ENCODE measurements around the gene SH3YL1. TPM values are rescaled to one million over a fixed set of nuclear protein-coding genes. Genes with fewer than 3 reads are reported as not detected.

SH3YL1 gene
- total RNA-seq, 1 donor from 2014 or later = 27.3 TPM

DNA sequence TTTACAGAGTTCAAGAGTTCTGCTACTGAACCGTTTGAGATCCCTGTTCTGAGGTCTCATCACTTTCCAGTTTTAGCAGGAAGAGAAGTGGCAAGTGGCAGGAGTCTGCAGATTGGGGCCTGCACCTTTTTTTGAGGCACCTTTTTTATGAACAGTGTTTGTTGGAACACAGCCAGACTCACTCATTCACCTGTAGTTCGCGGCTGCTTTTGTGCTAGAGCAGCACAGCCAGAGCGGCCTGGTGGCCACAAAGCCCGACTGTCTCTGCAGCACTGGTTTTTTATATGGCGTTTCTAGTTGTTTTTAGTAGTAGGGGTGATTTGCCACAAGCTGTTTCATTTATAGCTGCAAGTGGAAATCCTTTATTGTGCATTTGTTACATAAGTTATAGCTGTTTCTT, 9.5 kb upstream of the SH3YL1 start:
- H2AFZ ChIP-seq (ENCODE audit: low read depth, low read length) = no peak overlapping the region
- H4K20me1 ChIP-seq (ENCODE audit: insufficient read depth, low read length) = peaks cover 84% of the 10 kb centered on the region
- H3K27me3 ChIP-seq (ENCODE audit: insufficient read depth, low read length) = no peaks in the 10 kb centered on the region
- peaks cover 31% of the 10 kb centered on the region for H3K36me3 ChIP-seq (ENCODE audit: insufficient read depth, low read length)
- no peak overlapping the region for H3K4me3 ChIP-seq (ENCODE audit: insufficient read depth, low read depth, low read length)
- H3K27ac ChIP-seq (ENCODE audit: low read depth, low read length) = no peak overlapping the region
- Mint-ChIP-seq H3K27me3 (ENCODE audit: low read depth, unreplicated experiment) (no peaks in the 10 kb centered on the region), H3K4me1 (ENCODE audit: low read depth, unreplicated experiment) (peaks cover 6% of the 10 kb centered on the region), H3K27ac (ENCODE audit: unreplicated experiment) (no peak overlapping the region), H3K4me3 (ENCODE audit: unreplicated experiment) (no peak overlapping the region), H3K36me3 (ENCODE audit: low read depth, unreplicated experiment) (peaks cover 8% of the 10 kb centered on the region), H3K9me3 (ENCODE audit: unreplicated experiment) (no peaks in the 10 kb centered on the region)
- no peak overlapping the region for H3K4me2 ChIP-seq (ENCODE audit: low read length)
- no peak overlapping the region for H3K9ac ChIP-seq (ENCODE audit: low read length)
- FAIRE-seq (no peak), DNase-seq (ENCODE audit: low read depth) (no peak)
- no peaks in the 10 kb centered on the region for H3K9me3 ChIP-seq (ENCODE audit: insufficient read depth, low read depth, low read length)
- H3K4me1 ChIP-seq (ENCODE audit: insufficient read depth, low read length) = no peaks in the 10 kb centered on the region
- TF ChIP-seq, protein P1, sequence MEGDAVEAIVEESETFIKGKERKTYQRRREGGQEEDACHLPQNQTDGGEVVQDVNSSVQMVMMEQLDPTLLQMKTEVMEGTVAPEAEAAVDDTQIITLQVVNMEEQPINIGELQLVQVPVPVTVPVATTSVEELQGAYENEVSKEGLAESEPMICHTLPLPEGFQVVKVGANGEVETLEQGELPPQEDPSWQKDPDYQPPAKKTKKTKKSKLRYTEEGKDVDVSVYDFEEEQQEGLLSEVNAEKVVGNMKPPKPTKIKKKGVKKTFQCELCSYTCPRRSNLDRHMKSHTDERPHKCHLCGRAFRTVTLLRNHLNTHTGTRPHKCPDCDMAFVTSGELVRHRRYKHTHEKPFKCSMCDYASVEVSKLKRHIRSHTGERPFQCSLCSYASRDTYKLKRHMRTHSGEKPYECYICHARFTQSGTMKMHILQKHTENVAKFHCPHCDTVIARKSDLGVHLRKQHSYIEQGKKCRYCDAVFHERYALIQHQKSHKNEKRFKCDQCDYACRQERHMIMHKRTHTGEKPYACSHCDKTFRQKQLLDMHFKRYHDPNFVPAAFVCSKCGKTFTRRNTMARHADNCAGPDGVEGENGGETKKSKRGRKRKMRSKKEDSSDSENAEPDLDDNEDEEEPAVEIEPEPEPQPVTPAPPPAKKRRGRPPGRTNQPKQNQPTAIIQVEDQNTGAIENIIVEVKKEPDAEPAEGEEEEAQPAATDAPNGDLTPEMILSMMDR (IDR thresholded peaks at IDR 0.05; ENCODE audit: insufficient read depth, low read depth, low read length) = no peak
- TF ChIP-seq EZH2 (IDR thresholded peaks at IDR 0.05; ENCODE audit: insufficient read depth, low read length) = no peak
- H3K79me2 ChIP-seq (ENCODE audit: insufficient read depth, low read length) = peaks cover 86% of the 10 kb centered on the region

DNA sequence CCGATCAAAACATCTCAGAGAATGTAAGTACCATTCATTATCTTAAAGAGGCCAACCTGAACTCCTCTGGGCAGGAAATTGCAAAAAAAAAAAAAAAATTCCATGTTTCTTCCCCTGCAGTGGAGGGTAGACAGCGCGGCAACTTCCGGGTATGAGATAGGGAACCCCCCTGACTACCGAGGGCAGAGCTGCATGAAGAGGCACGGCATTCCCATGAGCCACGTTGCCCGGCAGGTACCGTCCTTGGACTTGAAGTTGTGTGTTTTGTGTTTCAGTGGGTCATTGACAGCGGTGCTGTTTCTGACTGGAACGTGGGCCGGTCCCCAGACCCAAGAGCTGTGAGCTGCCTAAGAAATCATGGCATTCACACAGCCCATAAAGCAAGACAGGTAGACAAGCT, 8.1 kb upstream of the SH3YL1 start:
- H3K4me1 ChIP-seq (ENCODE audit: insufficient read depth, low read length) = no peaks in the 10 kb centered on the region
- peaks cover 17% of the 10 kb centered on the region for H3K36me3 ChIP-seq (ENCODE audit: insufficient read depth, low read length)
- H3K27ac Mint-ChIP-seq (ENCODE audit: unreplicated experiment) = no peak overlapping the region
- no peak overlapping the region for H3K4me3 ChIP-seq (ENCODE audit: insufficient read depth, low read depth, low read length)
- H3K4me3 Mint-ChIP-seq (ENCODE audit: unreplicated experiment) = no peak overlapping the region
- no peaks in the 10 kb centered on the region for H3K9me3 Mint-ChIP-seq (ENCODE audit: unreplicated experiment)
- no peak overlapping the region for H3K9ac ChIP-seq (ENCODE audit: low read length)
- no peaks in the 10 kb centered on the region for H3K27me3 Mint-ChIP-seq (ENCODE audit: low read depth, unreplicated experiment)
- H3K36me3 Mint-ChIP-seq (ENCODE audit: low read depth, unreplicated experiment) = peaks cover 3% of the 10 kb centered on the region
- peaks cover 88% of the 10 kb centered on the region for H4K20me1 ChIP-seq (ENCODE audit: insufficient read depth, low read length)
- no peaks in the 10 kb centered on the region for H3K27me3 ChIP-seq (ENCODE audit: insufficient read depth, low read length)
- H3K9me3 ChIP-seq (ENCODE audit: insufficient read depth, low read depth, low read length) = no peaks in the 10 kb centered on the region
- H3K27ac ChIP-seq (ENCODE audit: low read depth, low read length) = no peak overlapping the region
- no peak overlapping the region for H2AFZ ChIP-seq (ENCODE audit: low read depth, low read length)
- peaks cover 6% of the 10 kb centered on the region for H3K4me1 Mint-ChIP-seq (ENCODE audit: low read depth, unreplicated experiment)
- TF ChIP-seq, protein P1 (IDR thresholded peaks at IDR 0.05; ENCODE audit: insufficient read depth, low read depth, low read length) = no peak
- TF ChIP-seq EZH2 (IDR thresholded peaks at IDR 0.05; ENCODE audit: insufficient read depth, low read length) = no peak
- no peak overlapping the region for H3K4me2 ChIP-seq (ENCODE audit: low read length)
- DNase-seq (ENCODE audit: low read depth) (no peak), FAIRE-seq (no peak)
- H3K79me2 ChIP-seq (ENCODE audit: insufficient read depth, low read length) = peaks cover 98% of the 10 kb centered on the region

DNA sequence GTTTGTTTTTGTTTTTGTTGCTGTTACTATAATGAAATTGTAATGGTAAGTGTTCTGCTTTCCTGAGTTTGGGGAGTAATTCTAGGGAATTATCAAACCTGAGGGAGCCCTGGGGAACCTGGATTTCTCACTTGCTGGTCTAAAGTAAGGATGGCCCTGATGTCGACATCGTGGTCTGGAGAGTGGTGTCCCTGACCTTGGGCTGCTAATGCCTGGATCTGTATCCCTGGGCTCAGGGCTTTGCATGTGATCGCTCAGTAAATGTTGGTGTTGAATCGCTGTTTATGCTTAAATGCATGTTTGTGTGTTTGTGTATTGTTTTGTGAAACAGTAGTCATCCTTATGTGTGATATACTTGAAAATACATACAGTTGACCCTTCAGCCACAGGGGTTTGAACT, 7.0 kb upstream of the SH3YL1 start:
- Histone ChIP-seq H3K4me2 (ENCODE audit: low read length) (no peak overlapping the region), H3K4me3 (ENCODE audit: insufficient read depth, low read depth, low read length) (no peak overlapping the region), H3K36me3 (ENCODE audit: insufficient read depth, low read length) (peaks cover 13% of the 10 kb centered on the region), H3K27ac (ENCODE audit: low read depth, low read length) (no peak overlapping the region), H3K27me3 (ENCODE audit: insufficient read depth, low read length) (no peaks in the 10 kb centered on the region), H3K9ac (ENCODE audit: low read length) (no peak overlapping the region), H2AFZ (ENCODE audit: low read depth, low read length) (no peak overlapping the region), H3K4me1 (ENCODE audit: insufficient read depth, low read length) (peaks cover under 1% of the 10 kb centered on the region), H3K79me2 (ENCODE audit: insufficient read depth, low read length) (peaks cover 100% of the 10 kb centered on the region), H3K9me3 (ENCODE audit: insufficient read depth, low read depth, low read length) (no peaks in the 10 kb centered on the region), H4K20me1 (ENCODE audit: insufficient read depth, low read length) (peaks cover 87% of the 10 kb centered on the region)
- H3K27me3 Mint-ChIP-seq (ENCODE audit: low read depth, unreplicated experiment) = no peaks in the 10 kb centered on the region
- H3K4me3 Mint-ChIP-seq (ENCODE audit: unreplicated experiment) = no peak overlapping the region
- no peaks in the 10 kb centered on the region for H3K9me3 Mint-ChIP-seq (ENCODE audit: unreplicated experiment)
- DNase-seq (ENCODE audit: low read depth) (no peak), FAIRE-seq (no peak)
- no peak overlapping the region for H3K27ac Mint-ChIP-seq (ENCODE audit: unreplicated experiment)
- H3K36me3 Mint-ChIP-seq (ENCODE audit: low read depth, unreplicated experiment) = peaks cover 2% of the 10 kb centered on the region
- no peak for TF ChIP-seq EZH2 (IDR thresholded peaks at IDR 0.05; ENCODE audit: insufficient read depth, low read length)
- TF ChIP-seq, protein P1 (IDR thresholded peaks at IDR 0.05; ENCODE audit: insufficient read depth, low read depth, low read length) = no peak
- peaks cover 16% of the 10 kb centered on the region for H3K4me1 Mint-ChIP-seq (ENCODE audit: low read depth, unreplicated experiment)
